ENCODE results near the gene DSTYK.
"Not testable (repeated sequence)": the region's sequence is repeated elsewhere in the genome, so short reads cannot be mapped to it uniquely, and the experiment has no call there.

DSTYK gene

DNA sequence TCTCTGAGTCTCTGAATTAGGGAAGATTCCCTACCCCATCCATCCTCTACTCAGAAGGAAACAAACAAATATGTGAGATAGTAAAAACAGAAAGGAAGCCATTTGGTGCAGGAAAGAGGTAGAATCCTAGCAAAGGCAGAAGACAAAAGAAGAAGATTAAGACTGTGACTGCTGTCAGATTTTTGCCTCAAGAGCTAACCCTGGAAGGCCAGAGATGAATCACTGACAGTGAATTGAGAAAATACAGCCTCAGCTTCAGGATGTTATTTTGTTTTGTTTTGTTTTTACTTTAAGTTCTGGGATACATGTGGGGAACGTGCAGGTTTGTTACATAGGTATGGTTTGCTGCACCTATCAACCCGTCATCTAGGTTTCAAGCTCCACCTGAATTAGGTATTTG is 31.7 kb downstream of the DSTYK start:
- no peak for DNase-seq (ENCODE audit: low read depth, low spot score)

DNA sequence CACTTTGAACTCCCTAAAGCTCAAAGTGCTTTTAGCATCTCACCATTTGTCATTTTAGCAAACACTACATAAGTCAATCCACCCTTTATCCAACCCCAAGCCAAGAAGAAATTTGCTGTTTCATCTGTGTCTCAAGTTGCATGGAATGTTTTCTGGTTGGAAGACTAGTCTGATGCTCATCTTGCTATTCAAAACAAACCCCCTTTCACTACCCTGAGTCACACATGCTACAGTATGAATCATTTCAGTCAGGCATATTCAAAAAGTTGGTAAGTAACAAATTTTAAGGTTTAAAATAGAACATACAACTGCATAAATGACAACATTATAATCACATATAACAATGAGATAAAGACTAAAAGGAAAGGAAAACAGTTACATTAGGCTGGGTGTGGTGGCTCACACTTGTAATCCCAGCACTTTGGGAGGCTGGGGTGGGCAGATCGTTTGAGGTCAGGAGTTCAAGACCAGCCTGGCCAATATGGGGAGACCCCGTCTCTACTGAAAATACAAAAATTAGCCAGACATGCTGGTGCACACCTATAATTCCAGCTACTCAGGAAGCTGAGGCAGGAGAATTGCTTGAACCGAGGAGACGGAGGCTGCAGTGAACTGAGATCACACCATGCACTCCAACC is 38.7 kb downstream of the DSTYK start:
- DNase-seq (ENCODE audit: low read depth, low spot score), result peak; percentile 79

DNA sequence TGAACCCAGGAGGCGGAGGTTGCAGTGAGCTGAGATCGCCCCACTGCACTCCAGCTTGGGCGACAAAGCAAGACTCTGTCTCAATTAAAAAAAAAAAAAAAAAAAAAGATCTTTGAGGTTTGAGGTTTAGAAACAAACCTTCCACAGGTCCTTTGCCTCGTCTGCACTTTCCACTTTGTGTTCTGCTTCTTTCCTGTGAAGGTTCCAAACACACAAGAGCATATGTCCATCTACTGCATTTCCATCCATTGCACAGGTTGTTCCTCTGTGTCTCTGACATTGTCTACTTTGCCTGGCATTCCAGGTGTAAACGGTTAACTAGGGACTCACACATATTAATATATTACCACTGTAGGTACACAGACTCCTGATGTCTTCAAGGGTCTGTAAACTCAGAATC is 40.1 kb downstream of the DSTYK start:
- no peak for DNase-seq (ENCODE audit: low read depth, low spot score)

DNA sequence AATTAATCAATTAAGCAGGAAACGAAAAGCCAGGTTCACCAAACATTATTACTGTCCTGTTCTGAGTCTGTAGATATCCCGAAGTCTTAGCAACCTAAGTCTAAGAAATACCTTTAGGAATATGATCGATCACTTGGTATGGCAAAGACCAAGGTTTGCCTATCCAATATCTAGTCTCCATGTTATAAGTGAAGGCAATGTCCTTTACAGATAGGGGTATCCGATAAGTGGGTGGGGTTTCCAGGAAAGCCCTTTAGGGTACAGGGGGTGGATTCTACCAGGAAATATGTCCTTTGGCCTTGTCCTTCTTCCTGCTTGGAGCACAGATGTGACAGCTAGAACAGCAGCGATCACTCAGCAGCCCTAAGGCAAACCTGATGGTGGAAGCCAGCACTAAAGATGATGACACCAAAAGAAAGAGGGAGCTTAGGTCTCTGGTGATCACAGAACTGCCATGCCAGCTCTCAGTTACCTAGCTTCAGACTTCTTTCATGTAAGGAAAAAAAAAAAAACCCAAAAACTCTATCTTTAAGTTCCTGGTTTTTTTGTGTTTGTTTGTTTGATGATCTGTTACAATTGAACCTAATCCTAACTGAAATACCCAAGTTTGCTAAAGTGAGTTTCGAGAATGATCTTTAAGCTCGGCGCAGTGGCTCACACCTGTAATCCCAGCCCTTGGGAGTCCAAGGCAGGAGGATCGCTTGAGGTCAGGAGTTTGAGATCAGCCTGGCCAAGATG is 40.8 kb downstream of the DSTYK start:
- DNase-seq (ENCODE audit: low read depth, low spot score), result no peak

DNA sequence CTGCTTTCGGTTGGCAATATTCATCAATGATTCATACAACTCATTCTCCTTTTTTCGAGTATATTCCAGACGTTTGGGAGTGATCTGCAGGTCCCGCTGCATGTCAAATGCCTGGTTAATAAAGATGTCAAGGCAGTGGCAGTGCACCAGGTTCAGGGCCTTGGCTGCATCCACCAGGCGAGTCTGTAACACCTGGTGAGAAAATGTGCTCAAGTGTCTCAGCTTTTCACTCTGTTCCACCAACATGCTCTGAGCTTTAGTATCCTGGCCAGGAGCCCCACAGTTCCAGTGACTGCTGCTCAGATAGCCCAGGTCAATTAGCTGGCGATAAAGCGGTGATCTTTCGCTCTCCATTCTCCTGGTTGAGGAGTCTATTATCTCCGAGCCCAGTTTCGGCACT is 42.3 kb downstream of the DSTYK start:
- no peak for DNase-seq (ENCODE audit: low read depth, low spot score)

DNA sequence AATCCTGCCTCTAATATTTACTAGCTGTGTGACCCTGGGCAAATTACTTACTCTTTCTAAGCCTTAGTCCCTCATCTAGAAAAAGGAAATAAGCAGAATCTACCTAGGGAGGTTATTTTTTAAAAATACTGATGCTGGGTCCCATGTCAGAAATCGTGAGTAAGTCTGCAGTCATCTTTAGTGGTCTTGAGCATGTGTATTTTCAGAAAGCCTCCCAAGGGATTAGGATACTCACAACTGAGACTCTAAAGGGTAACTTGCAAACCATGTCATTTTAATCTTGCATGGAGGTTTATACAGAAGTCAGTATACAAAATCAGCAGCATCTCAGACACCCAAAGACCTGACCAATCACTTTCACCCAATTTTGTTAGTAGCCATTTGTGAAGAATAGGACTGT is 43.2 kb downstream of the DSTYK start:
- no peak for DNase-seq (ENCODE audit: low read depth, low spot score)

DNA sequence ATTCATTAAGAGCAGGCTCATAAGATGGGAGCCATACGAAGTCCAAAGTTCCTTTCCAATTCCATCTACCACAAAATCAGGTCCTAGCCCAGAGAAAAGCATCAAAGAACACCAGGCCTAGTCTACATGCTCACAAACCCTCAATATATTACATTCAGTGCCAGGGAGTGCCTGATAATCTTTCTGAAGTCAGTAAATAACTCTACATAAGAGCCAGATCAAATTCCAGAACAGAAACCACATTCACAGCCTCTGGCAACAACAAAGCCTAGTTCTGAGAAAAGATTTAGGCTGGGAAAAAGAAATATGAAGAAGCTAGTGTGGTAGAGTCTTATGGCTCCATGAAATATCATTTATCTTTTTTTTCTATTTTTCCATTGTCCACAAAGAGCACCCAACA is 49.2 kb downstream of the DSTYK start:
- no peak for DNase-seq (ENCODE audit: low read depth, low spot score)

DNA sequence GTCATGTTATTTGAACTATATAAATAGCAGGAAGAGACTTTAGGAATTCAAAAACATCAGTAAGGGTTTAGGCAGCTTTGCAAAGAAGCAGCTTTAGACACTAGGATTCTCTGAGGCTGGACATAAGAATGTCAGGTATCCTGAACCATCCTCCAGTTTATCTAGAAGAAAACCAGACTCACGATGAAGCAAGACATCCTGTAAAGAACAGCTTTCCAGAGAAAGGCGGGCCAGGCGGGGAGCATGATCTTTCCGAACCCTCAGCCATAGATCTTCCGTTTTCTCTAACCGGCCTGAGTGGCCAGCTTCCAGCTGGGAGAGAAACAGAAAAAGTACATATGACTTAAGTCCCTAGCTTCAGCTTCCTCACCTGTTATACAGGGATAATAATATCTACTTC is 50.4 kb downstream of the DSTYK start:
- DNase-seq (ENCODE audit: low read depth, low spot score), result no peak

DNA sequence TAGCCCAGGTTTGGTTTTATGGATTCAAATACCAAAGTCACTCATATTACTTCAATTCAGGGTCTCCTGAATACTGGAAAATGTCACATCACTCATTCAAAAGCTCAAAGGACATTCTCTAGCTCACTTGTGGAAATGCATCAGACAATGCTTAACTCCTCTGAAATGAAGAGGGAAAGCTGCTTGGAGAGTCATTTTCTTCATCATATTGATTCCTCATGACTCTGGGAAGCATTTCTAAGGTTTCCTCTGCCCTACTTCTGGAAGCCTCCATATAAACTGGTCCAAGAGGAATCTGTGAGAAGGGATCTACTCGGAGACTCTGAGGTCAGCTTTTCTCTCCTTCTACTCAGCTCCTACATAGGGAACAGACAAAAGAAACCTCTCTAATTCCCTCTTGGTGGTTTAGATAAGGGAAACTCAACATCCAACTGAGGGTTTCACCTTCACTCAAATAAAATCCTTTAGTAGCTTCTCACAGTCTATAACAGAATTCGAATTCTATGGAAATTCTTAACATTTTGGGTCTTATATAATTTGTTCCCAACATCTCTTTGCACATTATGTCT is 53.4 kb downstream of the DSTYK start:
- no peak for DNase-seq (ENCODE audit: low read depth, low spot score)

DNA sequence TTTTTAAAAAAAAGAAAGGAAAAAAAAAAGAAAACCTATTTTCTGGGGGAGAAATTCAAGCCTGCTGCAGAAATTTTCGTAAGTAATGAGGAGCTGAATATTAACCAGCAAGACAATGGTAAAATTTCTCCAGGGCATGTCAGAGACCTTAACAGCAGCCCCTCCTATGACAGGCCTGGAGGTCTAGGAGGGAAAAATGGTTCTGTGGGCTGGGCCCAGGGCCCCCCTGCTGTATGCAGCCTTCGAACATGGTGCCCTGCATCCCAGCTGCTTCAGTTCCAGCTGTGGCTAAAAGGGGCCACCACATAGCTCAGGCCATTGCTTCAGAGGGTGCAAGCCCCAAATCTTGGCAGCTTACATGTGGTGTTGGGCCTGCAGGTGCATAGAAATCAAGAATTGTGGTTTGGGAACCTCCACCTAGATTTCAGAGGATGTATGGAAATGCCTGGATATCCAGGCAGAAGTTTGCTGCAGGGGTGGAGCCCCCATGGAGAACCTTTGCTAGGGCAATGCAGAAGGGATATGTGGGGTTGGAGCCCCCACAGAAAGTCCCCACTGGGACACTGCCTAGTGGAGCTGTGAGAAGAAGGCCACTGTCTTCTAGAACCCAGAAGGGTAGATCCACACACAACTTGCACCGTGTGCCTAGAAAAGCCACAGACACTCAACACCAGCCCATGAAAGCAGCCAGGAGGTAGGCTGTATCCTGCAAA is 55.7 kb downstream of the DSTYK start:
- DNase-seq (ENCODE audit: low read depth, low spot score), result not testable (repeated sequence)

DNA sequence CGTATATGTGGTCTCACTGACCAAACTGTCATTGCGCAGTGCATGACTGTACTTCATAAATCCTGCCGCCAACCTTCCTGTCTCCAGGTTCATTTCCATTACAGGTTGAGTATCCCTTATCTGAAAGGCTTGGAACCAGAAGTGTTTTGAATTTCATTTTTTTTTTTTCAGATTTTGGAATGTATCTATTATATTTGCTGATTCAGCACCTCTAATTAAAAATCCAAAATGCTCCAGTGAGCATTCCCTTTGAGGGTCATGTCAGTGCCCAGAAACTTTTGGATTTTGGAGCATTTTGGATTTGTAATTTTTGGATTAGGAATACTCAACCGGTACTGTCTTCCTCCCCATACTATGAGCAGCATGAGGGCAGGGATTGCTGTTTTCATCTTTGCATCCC is 59.0 kb downstream of the DSTYK start:
- no peak for DNase-seq (ENCODE audit: low read depth, low spot score)

DNA sequence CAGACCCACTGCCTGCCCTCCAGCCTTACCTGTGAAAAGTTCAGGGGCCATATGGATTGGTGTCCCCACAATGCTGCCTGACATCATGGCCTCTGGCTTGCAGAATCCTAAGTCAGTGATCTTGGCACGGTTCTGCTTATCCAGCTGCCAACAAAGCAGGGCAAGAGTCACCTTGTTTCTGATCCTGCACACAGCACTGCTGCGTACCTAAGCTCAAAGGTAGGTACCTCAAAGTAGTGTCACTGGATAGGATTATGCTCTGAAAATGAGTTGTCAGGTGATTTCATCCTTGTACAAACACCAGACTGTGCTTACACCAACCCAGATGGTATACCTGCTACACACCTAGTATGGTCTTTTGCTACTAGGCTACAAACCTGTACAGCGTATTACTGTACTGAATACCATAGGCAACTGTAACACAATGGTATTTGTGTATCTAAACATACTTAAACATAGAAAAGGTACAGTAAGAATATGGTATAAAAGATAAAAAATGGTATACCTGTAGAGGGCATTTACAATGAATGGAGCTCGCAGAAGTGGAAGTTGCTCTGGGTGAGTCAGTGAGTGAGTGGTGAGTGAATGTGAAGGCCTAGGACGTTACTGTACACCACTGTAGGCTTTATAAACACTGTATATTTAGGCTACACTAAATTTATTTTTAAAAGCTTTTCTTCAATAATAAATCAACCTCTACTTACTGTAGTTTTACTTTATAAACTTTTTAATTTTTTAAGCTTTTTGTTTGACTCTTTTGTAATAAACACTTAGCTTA is 60.7 kb downstream of the DSTYK start:
- no peak for DNase-seq (ENCODE audit: low read depth, low spot score)

DNA sequence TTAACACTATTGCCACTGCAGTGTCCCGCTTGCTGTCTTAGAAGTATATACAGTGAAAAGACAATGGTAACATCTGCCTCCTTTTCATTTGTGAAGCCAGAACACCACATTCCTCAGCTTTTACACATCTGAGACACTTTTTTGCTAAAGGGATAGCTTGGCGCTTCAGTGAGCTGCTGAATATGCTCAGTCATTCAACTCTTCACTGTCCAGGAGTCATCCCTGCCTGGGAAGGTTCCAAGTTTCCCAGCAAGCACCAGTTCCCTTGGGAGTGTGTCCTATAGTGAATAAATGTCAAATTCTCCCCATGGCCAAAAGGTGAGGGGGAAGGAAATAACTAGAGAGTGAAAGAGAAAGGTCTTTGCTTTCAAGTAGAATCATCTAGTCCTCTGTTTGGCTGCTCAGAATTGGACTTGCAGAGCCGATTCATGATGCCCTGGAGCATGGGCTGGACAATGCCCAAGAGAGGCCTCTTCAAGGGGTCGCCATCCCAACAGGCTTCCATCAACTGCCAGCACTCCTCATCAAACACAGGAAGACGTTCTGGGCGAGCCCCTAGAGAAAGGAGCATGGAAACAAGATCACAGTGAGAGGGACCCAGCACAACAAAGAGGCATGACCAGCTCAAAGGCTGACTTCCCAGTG is 64.2 kb downstream of the DSTYK start:
- no peak for DNase-seq (ENCODE audit: low read depth, low spot score)

DNA sequence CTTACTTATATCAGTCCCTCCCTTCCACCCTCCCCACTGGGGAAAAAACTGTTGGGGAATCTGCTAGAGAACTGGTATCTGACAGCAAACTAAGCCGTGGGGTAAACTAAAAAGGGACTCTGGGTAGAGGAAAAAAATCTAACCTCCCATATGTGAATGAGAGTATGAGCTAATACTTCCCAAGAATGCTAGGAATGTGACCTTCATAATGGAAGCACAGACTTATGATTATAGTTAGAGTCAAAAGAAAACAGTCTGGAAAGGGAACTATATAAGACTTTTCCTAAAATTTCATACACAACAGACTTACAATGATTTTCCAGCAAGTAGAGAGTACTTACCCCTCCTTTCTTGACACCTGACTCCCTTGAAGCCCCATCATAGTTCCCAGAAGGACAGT is 66.8 kb downstream of the DSTYK start:
- no peak for DNase-seq (ENCODE audit: low read depth, low spot score)

DNA sequence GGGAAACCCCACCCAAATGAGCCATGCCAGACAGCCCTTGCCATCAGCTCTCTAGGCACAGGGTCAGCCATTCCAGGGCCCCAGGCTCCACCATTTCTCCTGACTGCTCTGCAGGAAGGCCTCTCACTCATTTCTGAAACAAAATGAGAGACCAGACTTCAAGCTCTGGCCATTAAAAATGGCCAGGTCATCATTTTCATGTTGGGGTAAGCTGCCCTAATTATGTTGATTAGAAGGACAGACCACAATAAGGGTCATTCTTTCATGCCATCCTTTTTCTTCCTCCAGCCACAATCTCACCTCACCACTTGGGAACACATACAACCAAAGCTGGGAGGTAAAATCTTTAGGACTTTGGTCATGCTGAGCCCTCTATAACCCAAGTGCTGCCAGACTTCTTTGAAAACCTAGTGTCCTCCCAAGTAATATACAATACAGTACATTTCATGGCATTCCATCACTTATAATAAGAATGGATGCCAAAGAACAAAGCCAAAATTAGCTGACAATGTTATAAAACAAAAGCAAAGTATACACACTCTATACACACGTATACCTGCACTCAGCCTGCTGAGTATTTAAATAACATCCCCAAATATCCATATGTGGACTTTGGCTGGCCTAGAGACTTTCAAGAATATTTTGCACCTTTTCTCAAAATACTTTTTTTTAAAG is 67.3 kb downstream of the DSTYK start:
- no peak for DNase-seq (ENCODE audit: low read depth, low spot score)

DNA sequence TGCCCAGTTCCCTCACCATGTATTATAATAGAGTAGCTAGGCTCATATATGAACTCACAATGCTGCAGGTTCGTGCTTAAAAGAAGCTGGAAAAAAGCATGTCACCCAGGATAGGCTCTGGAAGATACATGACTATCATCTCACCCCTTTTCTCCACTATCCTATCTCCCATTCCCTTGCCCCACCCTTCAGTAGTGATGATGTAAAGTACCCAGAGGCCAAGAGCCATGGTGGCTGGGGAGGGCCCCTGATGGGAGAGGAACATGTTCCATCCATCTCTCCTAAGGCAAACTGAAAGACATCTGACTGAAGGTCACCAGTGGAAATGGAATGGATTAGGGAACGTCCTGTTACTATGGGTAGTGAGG is 69.4 kb downstream of the DSTYK start:
- no peak for DNase-seq (ENCODE audit: low read depth, low spot score)

DNA sequence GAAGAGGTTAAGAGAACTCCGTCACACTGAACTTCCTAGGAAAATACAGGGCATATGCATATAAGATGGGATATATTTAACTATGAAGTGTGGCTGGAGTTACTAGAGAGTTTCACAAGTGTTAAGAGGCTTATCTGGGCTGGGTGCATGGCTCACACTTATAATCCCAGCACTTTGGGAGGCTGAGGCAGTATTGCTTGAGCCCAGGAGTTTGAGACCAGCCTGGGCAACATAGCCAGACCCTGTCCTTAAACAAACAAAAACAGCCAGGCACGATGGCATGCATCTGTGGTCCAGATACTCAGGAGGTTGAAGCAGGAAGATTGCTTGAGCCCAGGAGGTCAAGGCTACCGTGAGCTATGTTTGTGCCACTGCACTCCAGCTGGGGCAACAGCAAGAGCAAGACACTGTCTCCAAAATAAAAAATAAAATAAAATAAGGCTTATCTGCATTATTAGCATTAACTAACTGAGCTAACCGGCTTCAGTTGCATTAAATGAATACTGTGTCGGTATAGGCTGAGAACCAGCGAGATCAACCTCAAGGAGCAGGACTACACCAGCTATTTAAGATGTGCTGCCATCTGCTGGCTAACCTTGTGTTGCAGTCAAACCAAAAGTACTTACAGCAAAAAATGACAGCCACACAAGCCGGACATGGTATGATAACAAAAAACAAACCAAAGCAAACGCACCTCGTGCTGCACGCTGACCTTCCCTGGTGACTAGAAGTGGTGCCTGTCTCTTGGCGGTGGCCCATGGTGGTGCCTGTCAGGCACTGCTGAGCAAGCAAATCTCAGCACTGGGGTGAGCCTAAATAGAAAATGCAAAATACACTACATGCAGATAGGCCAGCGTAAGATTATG is 70.0 kb downstream of the DSTYK start:
- DNase-seq (ENCODE audit: low read depth, low spot score), result peak; percentile 75

DNA sequence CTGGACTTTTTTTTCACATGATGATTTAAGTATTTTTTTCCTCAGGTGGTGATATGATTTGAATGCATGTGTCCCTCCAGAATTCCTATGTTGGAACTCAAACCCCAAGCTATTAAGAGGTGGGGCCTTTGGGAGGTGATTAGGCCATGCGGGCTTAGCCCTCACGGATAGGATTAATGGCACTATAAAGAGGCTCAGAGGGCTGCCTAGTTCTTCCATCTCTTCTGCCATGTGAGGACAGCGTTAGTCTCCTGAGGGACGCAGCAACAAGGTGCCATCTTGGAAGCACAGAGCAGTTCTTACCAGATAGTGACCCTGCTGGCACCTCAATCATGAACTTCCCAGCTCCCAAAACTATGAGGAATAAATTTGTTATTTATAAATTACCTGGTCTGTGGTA is 71.4 kb downstream of the DSTYK start:
- no peak for DNase-seq (ENCODE audit: low read depth, low spot score)

DNA sequence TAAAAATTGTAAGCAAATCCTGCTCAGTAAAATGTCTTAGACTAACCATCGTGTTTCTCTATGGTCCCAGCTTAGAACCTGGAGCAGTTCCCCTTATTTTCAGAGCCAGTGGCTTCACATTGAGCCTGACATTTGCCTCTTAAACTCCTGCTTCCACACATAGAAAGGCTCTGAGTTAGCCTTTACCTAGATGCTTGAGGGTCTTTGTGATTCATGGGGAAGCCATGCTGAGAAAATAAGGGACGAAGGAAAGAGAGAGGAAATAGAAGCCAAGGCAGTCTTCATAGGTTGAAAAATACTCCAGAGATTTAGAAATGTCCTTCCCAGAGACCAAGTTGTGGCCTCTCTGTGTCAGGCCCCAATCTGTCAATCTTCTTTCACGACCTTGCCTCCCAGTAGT is 73.6 kb downstream of the DSTYK start:
- no peak for DNase-seq (ENCODE audit: low read depth, low spot score)

DNA sequence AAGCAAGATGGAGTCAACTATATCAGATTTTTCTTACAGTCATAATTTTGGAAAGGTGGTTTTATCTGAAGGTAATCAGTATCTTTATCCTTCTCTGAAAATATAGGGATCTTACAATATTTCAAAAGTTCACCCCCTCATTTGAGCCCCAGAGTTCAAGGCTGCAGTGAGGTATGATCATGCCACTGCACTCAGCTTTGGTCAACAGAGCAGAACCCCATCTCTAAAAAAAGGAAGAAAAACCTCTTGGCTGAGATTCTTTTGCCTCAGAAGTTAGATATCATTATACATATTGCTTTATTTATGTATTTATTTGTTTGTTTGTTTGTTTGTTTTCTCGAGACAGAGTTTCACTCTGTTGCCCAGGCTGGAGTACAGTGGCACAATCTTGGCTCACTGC is 78.2 kb downstream of the DSTYK start:
- DNase-seq (ENCODE audit: low read depth, low spot score), result no peak

All from smooth muscle cell of the brain vasculature (primary cell).